GM21529 (cell line): ENCODE measurements around the gene GPC3.
"Not testable (repeated sequence)": the region's sequence is repeated elsewhere in the genome, so short reads cannot be mapped to it uniquely, and the experiment has no call there.

Source experiments
- ATAC-seq: cut with Tn5 transposase; IDR thresholded peaks from one replicate; pipeline ENCODE4 v1.9.1; 2021; ENCODE audit not compliant: unreplicated experiment

The GPC3 gene

GRCh38 chrX:133999031-133999705 lies 13.8 kb upstream of the GPC3 start:
- no peak for ATAC-seq

DNA sequence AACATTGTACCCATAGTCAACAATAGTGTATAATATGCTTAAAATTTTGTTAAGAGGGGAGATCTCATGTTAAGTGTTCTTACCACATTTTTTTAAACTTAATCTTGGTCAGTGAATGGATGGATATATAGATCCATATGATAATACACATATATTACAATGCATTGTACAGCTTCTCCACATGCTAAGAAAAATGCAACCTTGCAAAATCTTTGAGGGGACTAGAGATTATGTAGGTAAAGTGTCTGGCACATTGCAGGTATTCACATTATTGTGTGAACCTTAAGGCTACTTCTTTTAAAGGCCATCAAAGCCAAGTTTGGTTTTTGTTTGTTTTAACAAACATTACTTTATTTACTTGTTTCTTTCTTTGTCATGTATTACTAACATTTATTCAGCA lies 10.4 kb upstream of the GPC3 start:
- no peak for ATAC-seq

DNA sequence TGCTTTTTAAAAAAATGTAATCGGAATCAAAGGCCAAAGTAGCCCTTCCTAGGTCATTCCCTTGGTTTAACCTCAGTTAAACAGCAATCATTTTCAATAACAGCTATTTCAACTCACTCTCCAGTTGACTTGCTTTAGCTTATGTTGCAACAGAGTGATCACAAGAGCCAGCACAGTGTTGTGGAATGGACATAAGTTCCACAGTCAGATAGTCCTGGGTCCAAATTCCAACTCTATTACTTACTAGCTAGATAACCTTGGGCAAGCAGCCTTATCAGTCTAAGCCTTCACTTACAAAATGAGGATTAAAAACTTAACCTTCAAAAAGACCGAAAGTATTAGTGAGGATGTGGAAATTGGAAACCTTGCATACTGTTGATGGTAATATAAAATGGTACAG lies 9.2 kb upstream of the GPC3 start:
- no peak for ATAC-seq

GRCh38 chrX:133992882-133993281 lies 7.5 kb upstream of the GPC3 start:
- no peak for ATAC-seq

- ATAC-seq, result no peak
Measured at GRCh38 chrX:133991814-133992213, 6.4 kb upstream of the GPC3 start.

DNA sequence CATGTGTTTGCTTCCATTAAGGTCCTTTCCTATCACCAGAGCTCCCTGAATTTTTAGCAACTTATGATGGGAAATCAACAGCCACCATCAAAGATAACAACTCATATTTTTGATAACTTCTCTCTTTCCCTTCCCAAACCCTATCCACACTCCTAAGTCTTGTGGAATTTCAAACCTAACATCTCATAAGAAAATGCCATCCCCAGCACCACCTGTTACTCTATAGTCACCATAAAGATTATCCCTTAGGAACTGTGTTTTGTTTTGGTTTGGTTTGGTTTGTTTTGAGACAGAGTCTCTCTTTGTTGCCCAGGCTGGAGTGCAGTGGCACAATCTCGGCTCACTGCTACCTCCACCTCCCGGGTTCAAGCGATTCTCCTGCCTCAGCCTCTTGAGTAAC lies 5.7 kb upstream of the GPC3 start:
- ATAC-seq, result not testable (repeated sequence)

DNA sequence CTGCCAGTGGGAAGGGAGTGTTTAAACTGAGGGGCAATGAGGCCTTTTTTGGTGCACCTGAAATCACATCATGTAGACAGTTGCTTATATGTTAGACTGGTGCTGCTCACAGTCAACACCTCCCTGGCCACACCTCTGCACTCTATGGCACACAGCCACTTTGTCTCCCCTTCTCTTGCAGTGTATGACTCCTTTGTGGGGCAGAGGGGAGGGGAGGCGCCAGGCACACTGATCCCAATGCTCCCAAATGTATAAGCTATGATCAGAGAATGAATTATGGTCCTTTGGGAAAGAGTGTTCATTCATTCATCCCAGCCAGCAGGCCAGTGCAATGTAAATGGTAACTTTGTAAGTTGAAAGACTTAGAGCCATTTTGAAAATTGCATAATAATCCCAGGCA lies 4.6 kb upstream of the GPC3 start:
- no peak for ATAC-seq

GRCh38 chrX:133989490-133989889 lies 4.1 kb upstream of the GPC3 start:
- no peak for ATAC-seq

DNA sequence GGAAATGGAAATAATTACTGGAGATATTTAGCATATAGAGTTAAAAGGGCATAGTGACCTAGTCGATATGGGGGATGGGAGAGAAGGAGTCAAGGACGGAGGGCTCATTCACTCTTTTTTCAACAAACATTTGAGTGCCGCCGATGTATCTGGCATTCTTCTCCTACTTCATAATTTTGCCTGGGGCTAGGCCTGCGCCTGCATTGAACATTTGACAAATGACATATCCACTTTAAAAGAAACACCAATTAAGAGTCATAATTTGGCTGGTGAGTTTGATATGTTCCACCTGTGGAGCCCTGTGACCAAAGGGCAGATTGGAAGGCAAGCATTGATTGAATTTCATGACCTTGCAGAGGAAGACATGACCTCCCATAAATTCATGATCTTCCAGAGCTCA lies 2.6 kb upstream of the GPC3 start:
- ATAC-seq, result no peak

GRCh38 chrX:133987188-133987587 lies 1.8 kb upstream of the GPC3 start:
- ATAC-seq, result no peak

DNA sequence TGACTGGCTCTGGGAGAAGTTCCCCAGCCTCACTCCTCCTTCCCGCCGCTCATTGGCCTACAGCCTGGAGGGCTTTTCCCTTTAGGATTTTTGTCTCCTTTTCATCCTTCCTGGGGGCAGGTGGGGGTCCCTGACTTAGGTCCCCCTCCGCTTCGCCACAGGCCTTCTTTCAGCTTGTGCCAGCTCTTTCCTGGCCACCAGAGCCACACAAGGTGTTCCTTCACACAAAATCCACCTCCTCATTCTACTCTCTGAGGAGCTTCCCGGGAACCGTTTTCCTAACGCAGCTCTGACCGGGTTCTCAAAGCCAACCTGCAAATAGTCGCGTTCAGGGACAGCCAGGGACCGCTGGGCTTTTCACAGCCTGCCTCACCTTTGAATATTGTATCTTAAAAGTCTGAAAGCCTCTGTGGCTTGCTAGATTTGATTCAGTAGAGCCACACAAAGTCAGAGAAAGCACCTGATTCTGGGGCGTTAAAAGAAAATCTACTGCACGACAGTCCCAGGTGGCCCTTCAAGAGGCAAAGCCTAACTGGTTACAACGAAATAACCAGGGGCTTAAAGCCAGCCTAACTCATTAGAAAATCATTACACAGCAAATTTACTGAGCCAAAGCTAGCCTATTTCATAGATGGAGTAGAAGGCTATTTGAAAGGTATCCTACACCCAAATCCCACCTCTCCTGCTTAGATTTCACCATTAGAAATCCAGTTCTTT lies 731 bp upstream of the GPC3 start:
- no peak for ATAC-seq

GRCh38 chrX:133984857-133985163 lies 584 bp downstream of the GPC3 start:
- no peak for ATAC-seq

DNA sequence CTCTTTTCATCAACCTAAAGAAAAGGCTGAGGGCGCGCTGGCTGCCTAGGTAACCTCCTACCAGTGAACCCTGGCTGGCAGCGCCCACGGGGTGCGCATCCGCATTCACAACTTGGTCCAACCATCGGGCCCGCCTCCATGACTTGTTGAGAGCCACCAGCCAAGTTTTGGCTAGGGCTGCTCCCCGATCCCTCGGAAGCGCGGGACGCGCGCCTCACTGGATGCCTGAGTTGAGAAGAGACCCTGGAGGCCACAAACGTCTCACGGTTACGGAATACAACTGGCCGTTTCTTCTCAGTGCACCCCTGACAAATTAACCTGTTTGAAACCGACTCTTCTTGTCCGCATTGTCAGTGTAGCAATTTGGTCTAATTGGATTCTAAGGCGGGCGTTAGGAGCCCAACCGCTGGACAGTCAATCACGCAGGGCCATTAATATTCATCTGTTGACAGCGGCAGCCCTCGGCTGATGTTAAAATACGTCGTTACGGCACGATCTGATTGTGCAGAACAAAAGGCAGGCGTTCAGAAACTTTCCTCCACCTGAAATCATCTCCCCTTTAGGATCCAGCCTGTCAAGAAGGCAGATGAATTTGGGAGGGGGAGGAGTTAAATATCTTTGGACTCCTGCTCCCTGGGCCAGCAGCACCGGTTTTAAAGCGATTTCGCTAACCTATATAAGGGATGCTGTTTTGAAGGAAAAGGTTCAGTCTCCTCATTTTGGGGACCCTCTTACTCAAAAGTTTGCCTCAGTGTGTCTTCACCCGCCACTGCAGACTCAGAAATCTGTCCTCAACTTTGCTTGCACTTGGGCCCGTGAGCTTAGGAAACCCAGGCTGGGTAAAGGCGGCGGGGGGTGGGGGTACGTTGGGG lies 1.2 kb downstream of the GPC3 start:
- ATAC-seq, result no peak

GRCh38 chrX:133983256-133983973 lies 2.0 kb downstream of the GPC3 start:
- ATAC-seq, result no peak

DNA sequence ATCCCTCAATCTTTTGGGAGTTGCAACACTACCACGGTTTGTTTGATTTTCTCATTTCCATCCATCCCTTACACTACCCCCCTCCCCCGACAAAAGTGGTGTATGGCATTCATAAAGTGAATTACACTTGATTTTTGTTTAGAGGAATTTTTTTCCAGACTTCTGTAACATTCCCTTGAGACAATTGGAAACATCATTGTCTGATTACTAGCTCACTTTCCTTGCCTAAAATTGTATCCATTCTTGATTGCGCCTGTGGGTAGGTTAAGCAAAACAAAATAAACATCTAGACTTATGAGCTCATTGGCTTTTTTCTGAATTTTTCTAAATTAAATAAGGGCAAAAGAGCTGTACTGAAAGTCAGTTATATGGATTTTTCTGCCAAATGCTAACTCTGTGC lies 3.5 kb downstream of the GPC3 start:
- no peak for ATAC-seq

DNA sequence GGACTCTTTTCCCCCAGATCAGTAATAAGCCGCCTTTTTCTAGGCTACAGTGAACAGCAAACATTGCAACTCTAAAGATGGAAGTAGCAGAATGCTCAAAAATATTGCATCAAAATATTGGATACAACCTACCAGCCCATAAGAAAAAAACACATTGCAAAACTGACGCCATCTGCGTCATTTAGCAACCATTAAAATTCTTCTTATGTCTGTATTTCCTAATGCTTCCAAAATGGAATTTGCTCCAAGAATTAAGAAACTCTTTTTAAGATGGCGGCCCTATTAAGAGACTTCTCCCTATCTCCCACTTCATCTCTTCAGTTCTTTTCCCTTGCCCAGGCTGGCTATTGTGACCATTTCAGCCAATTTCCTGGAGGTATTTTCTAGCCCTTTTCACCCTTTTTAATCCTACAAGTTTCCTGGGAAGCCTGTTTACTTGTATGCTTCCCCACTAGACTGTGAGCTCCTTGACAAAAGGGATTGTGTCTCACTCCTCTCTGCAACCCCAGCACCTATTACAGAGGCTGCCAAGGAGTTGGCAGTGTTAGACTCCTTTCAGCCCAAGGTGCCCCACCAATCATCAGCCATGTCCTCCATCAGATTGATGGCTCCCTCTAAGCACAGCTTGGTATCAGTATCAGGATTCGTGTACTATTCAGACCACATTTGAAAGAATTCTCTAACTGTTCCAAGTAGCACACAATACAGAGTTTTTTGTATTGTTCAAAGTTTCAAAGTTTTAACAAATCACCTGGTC lies 4.4 kb downstream of the GPC3 start:
- ATAC-seq, result no peak

- no peak for ATAC-seq
Measured at GRCh38 chrX:133980406-133980805, 5.0 kb downstream of the GPC3 start.

DNA sequence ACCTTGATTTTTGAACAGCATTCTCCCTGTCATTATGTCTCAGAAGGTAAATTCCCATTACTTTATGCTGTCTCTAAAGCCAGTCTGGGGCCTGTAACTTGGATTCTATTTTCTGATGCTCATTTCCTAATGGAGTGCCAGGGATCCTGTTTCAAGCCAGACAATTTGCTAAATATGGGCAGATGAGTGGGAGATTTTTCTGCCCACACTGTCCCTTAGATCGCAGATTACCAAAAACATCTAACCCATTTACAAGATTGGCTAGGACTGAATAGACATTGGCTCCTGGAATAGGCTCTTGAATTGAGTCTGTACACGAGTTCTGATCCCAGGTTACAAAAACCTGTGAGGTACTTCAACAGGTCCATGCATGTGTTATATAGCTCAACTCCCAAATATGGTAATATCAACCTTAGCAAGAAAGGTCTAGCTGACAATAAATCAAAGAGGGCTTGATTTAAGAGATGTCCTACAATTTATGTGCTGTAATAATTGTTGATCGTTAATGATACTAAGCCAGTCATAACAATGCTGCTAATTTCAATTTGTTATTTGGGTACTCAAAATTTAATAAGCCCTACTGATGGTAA lies 5.7 kb downstream of the GPC3 start:
- no peak for ATAC-seq

GRCh38 chrX:133973704-133974103 lies 11.7 kb downstream of the GPC3 start:
- ATAC-seq, result no peak

- no peak for ATAC-seq
Measured at GRCh38 chrX:133972916-133973315, 12.5 kb downstream of the GPC3 start.
